Measurements from ENCODE around the gene TNFRSF14. TPM values are rescaled to one million over a fixed set of nuclear protein-coding genes. Genes with fewer than 3 reads are reported as not detected.

TNFRSF14 gene
- 10 to 100 TPM; 25.9 to 58.3 TPM for total RNA-seq

GRCh38 chr1:2556277-2556677 is at the start of gene TNFRSF14:
Gene TNFRSF14 (plus strand): TSS chr1:2556371. CDS start chr1:2556665, 294 bp downstream.
- Histone ChIP-seq H3K4me1 (peaks cover 31% of the 10 kb centered on the region), H3K4me3 (peak within 1 kb of the TSS; percentile 22 to 38), H3K9me3 (no peaks in the 10 kb centered on the region), H3K27ac (peak within 1 kb of the TSS; percentile 4 to 85 (median 82)), H3K36me3 (replicated peaks in 1 of 2; ENCODE audit: insufficient read depth in 1 of 2, low read depth in 2 of 2) (no peaks in the 10 kb centered on the region), H3K27me3 (no peaks in the 10 kb centered on the region)
- intact Hi-C loops (cut with DNase I), result no loop called here
- WGBS, 2 donors, result 13% methylated on average over 12 to 16 of the region's 16 CpGs
- DNase-seq, result peak; percentile 47 to 61 (median 50)
- peak; percentile 51 for ATAC-seq
- TF ChIP-seq CTCF (IDR thresholded peaks at IDR 0.05) (peak in 1 of 7 experiments; percentile 23), POLR2A (IDR thresholded peaks at IDR 0.05) (peak; percentile 10 to 56 (median 46))

GRCh38 chr1:2506901-2507565 is 49.1 kb upstream of the TNFRSF14 start:
- peaks cover 0 to 4% of the 10 kb centered on the region in 2 donors for H3K27me3 ChIP-seq
- H3K9me3 ChIP-seq, result no peaks in the 10 kb centered on the region
- intact Hi-C loops (cut with DNase I), result no loop called here
- no peaks in the 10 kb centered on the region for H3K4me1 ChIP-seq
- H3K4me3 ChIP-seq, result no peak overlapping the region
- WGBS, 2 donors, result 55 to 58% methylated on average over 8 to 15 of the region's 15 CpGs
- H3K36me3 ChIP-seq (replicated peaks in 1 of 2; ENCODE audit: insufficient read depth in 1 of 2, low read depth in 2 of 2), result peaks cover 14 to 18% of the 10 kb centered on the region in 2 donors
- no peak overlapping the region for H3K27ac ChIP-seq
- TF ChIP-seq CTCF (IDR thresholded peaks at IDR 0.05), result no peak
- TF ChIP-seq POLR2A (IDR thresholded peaks at IDR 0.05), result no peak
- no peak for ATAC-seq
- no peak for DNase-seq

GRCh38 chr1:2507744-2508155 is 48.4 kb upstream of the TNFRSF14 start:
- DNase-seq (no peak), ATAC-seq (no peak)
- peaks cover 17 to 20% of the 10 kb centered on the region in 2 donors for H3K36me3 ChIP-seq (replicated peaks in 1 of 2; ENCODE audit: insufficient read depth in 1 of 2, low read depth in 2 of 2)
- H3K4me1 ChIP-seq, result no peaks in the 10 kb centered on the region
- no peak overlapping the region for H3K4me3 ChIP-seq
- no peaks in the 10 kb centered on the region for H3K9me3 ChIP-seq
- no peak overlapping the region for H3K27ac ChIP-seq
- intact Hi-C loops (cut with DNase I), result no loop called here
- H3K27me3 ChIP-seq, result peaks cover 0 to 4% of the 10 kb centered on the region in 2 donors
- 90% methylated on average over 5 of the region's 6 CpGs; no CpG with 5 or more reads in 1 of the 2 donors for WGBS, 2 donors
- TF ChIP-seq CTCF (IDR thresholded peaks at IDR 0.05), result no peak
- TF ChIP-seq POLR2A (IDR thresholded peaks at IDR 0.05), result no peak

- Histone ChIP-seq H3K9me3 (no peaks in the 10 kb centered on the region), H3K4me3 (no peak overlapping the region), H3K27ac (no peak overlapping the region), H3K36me3 (replicated peaks in 1 of 2; ENCODE audit: insufficient read depth in 1 of 2, low read depth in 2 of 2) (peaks cover 20 to 21% of the 10 kb centered on the region in 2 donors), H3K27me3 (peaks cover 0 to 4% of the 10 kb centered on the region in 2 donors), H3K4me1 (no peaks in the 10 kb centered on the region)
- TF ChIP-seq POLR2A (IDR thresholded peaks at IDR 0.05), result no peak
- TF ChIP-seq CTCF (IDR thresholded peaks at IDR 0.05), result no peak
- ATAC-seq (no peak), DNase-seq (no peak)
- intact Hi-C loops (cut with DNase I), result no loop called here
- WGBS, 2 donors, result 83 to 86% methylated on average over 17 to 22 of the region's 24 CpGs
Observed at GRCh38 chr1:2508180-2508579, 48.0 kb upstream of the TNFRSF14 start.

GRCh38 chr1:2508751-2509150 is 47.4 kb upstream of the TNFRSF14 start:
- Histone ChIP-seq H3K27ac (no peak overlapping the region), H3K27me3 (peaks cover 0 to 4% of the 10 kb centered on the region in 2 donors), H3K4me1 (no peaks in the 10 kb centered on the region), H3K9me3 (no peaks in the 10 kb centered on the region), H3K36me3 (replicated peaks in 1 of 2; ENCODE audit: insufficient read depth in 1 of 2, low read depth in 2 of 2) (peaks cover 22 to 27% of the 10 kb centered on the region in 2 donors), H3K4me3 (no peak overlapping the region)
- no peak for DNase-seq
- 94 to 95% methylated on average over 16 to 29 of the region's 29 CpGs for WGBS, 2 donors
- no peak for ATAC-seq
- intact Hi-C loops (cut with DNase I), result no loop called here
- TF ChIP-seq CTCF (IDR thresholded peaks at IDR 0.05) (no peak), POLR2A (IDR thresholded peaks at IDR 0.05) (no peak)

All from body of pancreas (tissue), 4 donors.